Activated CD4-positive, alpha-beta memory T cell treated with anti-CD3 and anti-CD28 coated beads for 36 hours (primary cell): ENCODE measurements around the gene DRC3. TPM values are rescaled to one million over a fixed set of nuclear protein-coding genes. Genes with fewer than 3 reads are reported as not detected.
A peak's percentile ranks its signal among the peaks of the same experiment; 100 is the strongest.

Experiments used
- CTCF ChIA-PET: fragments of 350-600 bp; sonication (Branson Sonifier 250); formaldehyde crosslinking; loops from one replicate; lab custom pipeline; 2021; ENCODE audit warnings: antibody characterized with exemption, inconsistent platforms; lab: Charles Lee
- POLR2A ChIA-PET: fragments of 350-600 bp; sonication (Branson Sonifier 250); formaldehyde crosslinking; loops from one replicate; lab custom pipeline; 2021; ENCODE audit warnings: antibody characterized with exemption; lab: Charles Lee
- DNase-seq: peaks from one replicate; pipeline ENCODE4 v3.0.0-alpha.2; 2020
- H3K27ac Mint-ChIP-seq: one replicate; pipeline ENCODE4 v1.8.0; 2021; ENCODE audit warnings: mixed read lengths
- H3K27me3 Mint-ChIP-seq: one replicate; pipeline ENCODE4 v1.8.0; 2021; ENCODE audit warnings: mixed read lengths
- H3K36me3 Mint-ChIP-seq: one replicate; pipeline ENCODE4 v1.8.0; 2021; ENCODE audit warnings: mixed read lengths
- H3K4me1 Mint-ChIP-seq: one replicate; pipeline ENCODE4 v1.8.0; 2021; ENCODE audit warnings: low read depth, mixed read lengths
- H3K4me3 Mint-ChIP-seq: one replicate; pipeline ENCODE4 v1.8.0; 2021; ENCODE audit warnings: mild to moderate bottlenecking, mixed read lengths
- H3K9me3 Mint-ChIP-seq: one replicate; pipeline ENCODE4 v1.8.0; 2021; ENCODE audit warnings: mixed read lengths
- intact Hi-C: fragments of 100-400 bp; cut with micrococcal nuclease; formaldehyde crosslinking; loops from one replicate; pipeline ENCODE4 v1.15.1; 2023
- total RNA-seq, 2 experiments: library from RNA; stranded (reverse); gene quantifications; one replicate each; pipeline ENCODE4 v1.2.3, GENCODE V29; 2021

Gene DRC3
- total RNA-seq, 2 experiments from 2014 or later: 0.34 to 0.52 TPM

DNA sequence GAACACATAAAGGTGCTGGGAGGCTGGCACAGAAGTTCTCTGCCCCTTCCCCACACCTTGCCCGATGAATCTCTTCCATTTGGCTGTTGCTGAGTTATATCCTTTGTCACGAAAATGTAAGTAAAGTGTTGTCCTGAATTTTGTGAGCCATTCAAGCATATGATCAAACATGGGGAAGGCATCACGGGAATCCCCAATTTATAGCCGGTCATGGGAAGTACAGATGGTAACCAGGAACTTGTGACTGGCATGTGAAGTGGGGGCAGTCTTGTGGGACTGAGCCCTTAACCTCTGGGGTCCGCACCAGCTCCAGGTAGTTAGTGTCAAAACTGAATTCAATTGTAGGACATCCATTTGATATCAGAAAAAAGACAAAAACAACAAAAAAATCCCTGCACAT is 13.7 kb upstream of the DRC3 start:
- H3K4me3 Mint-ChIP-seq: peak overlapping the region; percentile 78
- intact Hi-C loops: loop anchor here (1.0 to 10.0 kb wide), 7 partner anchors 7 to 226 kb away; partner anchors contain the start of genes ALKBH5, DRC3 and TOM1L2
- POLR2A ChIA-PET: interaction anchor here (1.2 to 3.3 kb wide), 7 partner anchors 11 to 123 kb away, joined by 4 to 30 read pairs (median 6); partner anchors contain the start of genes DRC3, SREBF1 and TOM1L2
- no peak for DNase-seq
- peaks cover 8% of the 10 kb centered on the region for H3K36me3 Mint-ChIP-seq
- peak overlapping the region; percentile 99 for H3K27ac Mint-ChIP-seq
- peaks cover 52% of the 10 kb centered on the region for H3K4me1 Mint-ChIP-seq
- no peaks in the 10 kb centered on the region for H3K9me3 Mint-ChIP-seq
- CTCF ChIA-PET: interaction anchor here (1.4 to 2.7 kb wide), 2 partner anchors 14 to 74 kb away, joined by 5 to 8 read pairs; partner anchors contain the start of genes DRC3 and TOM1L2
- no peaks in the 10 kb centered on the region for H3K27me3 Mint-ChIP-seq

DNA sequence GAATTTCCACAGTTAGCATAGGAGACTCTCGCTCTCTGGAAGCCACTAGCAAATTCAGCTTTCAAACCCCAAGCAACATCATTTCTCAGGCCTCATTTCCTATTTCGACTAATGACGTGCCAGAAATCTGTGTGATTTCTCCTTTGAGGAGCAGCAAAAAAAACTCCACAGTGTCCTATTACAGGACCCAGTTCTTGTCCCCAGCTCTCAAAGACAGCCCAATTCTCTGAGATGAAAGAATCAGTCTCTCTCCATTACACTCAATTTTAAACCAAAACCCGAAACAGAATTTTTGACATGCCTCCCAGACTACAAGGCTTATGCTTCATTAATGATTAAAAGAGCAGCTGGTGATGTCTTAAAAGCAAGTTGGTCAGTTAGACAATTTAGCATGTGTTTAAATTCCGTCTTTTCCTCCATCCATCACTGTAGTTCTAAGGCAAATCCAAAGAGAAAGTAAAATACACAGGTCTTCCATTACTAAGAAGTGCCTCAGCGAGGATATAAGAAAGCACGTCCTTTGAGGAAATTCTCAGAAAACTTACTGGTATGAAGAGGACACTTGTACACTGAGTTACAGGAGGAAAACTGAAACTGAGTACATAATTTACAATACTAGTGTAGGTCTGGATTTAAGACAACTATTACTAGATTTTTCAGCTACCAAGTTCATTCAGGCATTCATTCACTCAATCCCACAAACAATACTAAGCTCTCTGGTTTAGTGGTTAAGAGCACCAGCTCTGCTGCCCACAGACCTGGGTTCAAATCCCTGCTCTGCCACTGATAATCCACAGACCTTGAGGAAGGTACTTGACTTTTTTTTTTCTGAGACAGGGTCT is 12.9 kb upstream of the DRC3 start:
- Mint-ChIP-seq H3K9me3 (no peaks in the 10 kb centered on the region), H3K27me3 (no peaks in the 10 kb centered on the region), H3K4me1 (peaks cover 53% of the 10 kb centered on the region), H3K36me3 (peaks cover 8% of the 10 kb centered on the region), H3K4me3 (peak overlapping the region; percentile 78), H3K27ac (peak overlapping the region; percentile 99)
- POLR2A ChIA-PET: interaction anchor here (0.6 to 3.3 kb wide), 9 partner anchors 9 to 263 kb away, joined by 3 to 30 read pairs (median 6); partner anchors contain the start of genes DRC3, SREBF1 and TOM1L2
- DNase-seq: peak; percentile 63
- intact Hi-C loops: loop anchor here (10.0 kb wide), 1 partner anchor 225 kb away; the partner anchor contains the start of gene ALKBH5
- CTCF ChIA-PET: interaction anchor here (0.7 to 2.7 kb wide), 4 partner anchors 11 to 771 kb away, joined by 3 to 8 read pairs (median 4); partner anchors contain the start of genes DRC3 and TOM1L2

DNA sequence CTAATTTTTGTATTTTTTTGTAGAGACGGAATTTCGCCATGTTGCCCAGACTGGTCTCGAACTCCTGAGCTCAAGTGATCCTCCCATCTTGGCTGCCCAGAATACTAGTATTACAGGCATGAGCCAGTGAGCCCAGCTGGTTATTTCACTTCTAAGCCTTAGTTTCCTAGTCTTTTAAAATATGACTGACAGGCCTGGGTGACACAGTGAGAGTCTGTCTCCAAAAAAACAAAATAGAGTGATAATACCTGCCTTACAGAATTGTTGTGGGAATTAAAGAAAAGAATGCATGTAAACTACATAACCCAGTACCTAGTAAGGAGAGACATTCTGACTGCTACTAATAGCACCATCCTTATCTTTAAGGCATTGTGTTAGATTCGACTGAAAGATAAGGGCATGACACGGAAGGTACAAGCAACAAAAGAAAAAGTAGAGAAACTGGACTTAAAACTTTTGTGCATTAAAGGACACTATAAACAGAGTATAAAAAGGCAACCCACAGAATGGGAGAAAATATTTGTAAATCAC is 12.1 kb upstream of the DRC3 start:
- Mint-ChIP-seq H3K27me3 (no peaks in the 10 kb centered on the region), H3K36me3 (peaks cover 5% of the 10 kb centered on the region), H3K4me1 (peaks cover 59% of the 10 kb centered on the region), H3K4me3 (peak overlapping the region; percentile 78), H3K27ac (peak overlapping the region; percentile 99), H3K9me3 (no peaks in the 10 kb centered on the region)
- intact Hi-C loops: no loop called here
- no peak for DNase-seq
- ChIA-PET CTCF (interaction anchor here (1.0 to 2.7 kb wide), 3 partner anchors 10 to 73 kb away, joined by 3 to 8 read pairs (median 5); partner anchors contain the start of genes DRC3 and TOM1L2), POLR2A (interaction anchor here (0.7 to 3.3 kb wide), 8 partner anchors 8 to 124 kb away, joined by 3 to 30 read pairs (median 6); partner anchors contain the start of genes DRC3, SREBF1 and TOM1L2)

DNA sequence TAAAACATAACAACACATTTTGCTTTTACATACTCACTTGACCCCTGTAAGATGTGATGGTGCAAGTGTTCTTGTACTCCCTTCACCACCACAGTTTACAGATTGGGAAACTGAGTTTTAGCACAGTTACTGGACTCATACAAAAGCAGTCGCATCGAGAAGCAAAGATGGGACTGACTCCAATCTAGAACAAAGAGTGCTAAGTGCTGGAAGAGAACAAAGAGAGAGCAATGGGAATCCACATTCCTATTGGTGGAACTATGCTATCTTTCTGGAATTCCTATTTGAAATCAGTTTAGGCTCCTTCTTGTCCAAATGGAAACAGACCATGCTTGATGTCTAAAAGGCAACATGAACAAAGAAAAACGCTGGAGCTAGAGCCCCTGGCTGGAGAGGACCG is 9.6 kb upstream of the DRC3 start:
- Mint-ChIP-seq H3K4me1 (peaks cover 67% of the 10 kb centered on the region), H3K36me3 (no peaks in the 10 kb centered on the region), H3K27ac (no peak overlapping the region), H3K4me3 (no peak overlapping the region), H3K9me3 (no peaks in the 10 kb centered on the region), H3K27me3 (no peaks in the 10 kb centered on the region)
- DNase-seq: no peak
- intact Hi-C loops: no loop called here
- POLR2A ChIA-PET: no interaction called here
- CTCF ChIA-PET: no interaction called here

DNA sequence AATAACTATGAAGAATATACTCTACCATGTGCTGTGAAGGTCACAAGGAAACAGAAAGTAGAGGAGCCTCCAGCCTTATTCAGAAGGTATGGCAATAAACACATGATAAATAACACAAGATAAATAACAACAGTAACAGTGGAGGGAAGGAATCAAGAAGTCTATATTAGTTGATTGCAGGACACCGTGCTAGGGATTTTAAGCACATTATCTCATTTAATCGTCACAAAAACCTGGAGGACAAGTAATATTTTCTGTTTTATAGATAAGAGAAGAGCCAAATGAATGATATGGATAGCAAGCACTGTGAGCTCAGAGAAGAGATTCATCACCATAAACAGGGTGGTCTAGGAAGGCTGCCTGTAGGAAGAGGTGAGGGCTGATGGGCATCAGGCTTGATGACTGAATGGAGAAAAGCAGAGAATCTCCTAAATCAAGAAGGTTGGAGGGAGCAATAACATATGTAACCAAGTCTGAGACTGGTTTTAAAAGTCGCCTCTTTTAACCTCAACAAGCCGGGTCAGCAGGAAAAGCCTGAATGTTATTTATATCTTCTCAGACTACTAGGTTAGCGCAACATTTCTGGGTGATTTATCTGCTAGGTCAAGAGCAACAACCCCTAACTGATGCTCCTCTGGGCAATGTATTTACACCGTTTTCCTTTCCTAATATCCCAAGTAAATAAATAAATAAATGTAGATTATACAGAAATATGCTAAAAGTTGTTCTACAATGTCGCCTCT is 8.8 kb upstream of the DRC3 start:
- Mint-ChIP-seq H3K27me3 (no peaks in the 10 kb centered on the region), H3K4me3 (no peak overlapping the region), H3K4me1 (peaks cover 63% of the 10 kb centered on the region), H3K27ac (no peak overlapping the region), H3K9me3 (no peaks in the 10 kb centered on the region), H3K36me3 (no peaks in the 10 kb centered on the region)
- intact Hi-C loops: no loop called here
- DNase-seq: no peak
- ChIA-PET CTCF (no interaction called here), POLR2A (no interaction called here)

DNA sequence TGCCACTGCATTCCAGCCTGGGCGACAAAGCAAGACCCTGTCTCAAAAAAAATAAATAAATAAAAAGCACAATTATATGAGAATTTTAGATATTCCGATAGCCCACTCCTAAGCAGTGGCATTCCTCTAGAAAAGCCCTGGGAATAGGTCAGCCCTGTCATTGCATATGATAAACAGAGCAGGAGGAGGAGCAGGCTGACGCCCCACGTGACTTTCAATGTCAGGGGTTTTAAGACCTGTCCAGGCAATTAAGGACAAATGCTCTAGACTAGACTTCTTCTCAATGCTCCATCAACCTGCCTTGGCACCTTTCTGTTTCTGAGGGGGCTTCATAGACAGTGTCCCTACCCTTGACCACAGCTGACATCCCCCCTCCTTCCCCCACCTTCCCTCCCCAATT is 8.0 kb upstream of the DRC3 start:
- Mint-ChIP-seq H3K4me3 (no peak overlapping the region), H3K4me1 (peaks cover 61% of the 10 kb centered on the region), H3K36me3 (no peaks in the 10 kb centered on the region), H3K27ac (no peak overlapping the region), H3K9me3 (no peaks in the 10 kb centered on the region), H3K27me3 (no peaks in the 10 kb centered on the region)
- CTCF ChIA-PET: no interaction called here
- no peak for DNase-seq
- intact Hi-C loops: no loop called here
- POLR2A ChIA-PET: no interaction called here

DNA sequence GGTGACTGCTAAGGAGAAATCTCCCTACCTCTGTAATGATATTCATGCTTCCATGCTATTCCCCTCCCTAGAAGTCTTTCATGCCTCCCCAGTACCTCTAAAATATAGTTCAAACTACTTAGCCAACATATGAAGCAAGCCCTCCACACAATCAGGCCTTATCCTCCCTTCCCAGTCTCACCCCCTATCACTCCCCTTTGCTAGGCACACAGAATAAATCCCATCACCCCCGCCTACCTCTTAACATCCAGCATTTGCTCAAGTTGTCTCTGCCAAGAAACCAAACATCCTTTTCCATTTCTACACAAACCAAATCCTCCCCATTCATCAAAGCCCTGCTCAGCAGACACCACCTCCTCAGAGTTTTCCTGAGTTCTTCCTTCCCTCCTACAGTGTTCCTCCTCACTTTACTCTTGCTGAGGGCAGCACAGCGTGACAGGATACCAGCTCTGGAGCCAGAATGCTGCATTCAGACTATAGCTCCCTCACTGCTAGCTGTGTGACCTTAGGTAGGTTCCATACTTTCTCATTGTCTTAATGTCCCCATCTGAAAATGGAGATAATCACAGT is 7.4 kb upstream of the DRC3 start:
- H3K27ac Mint-ChIP-seq: no peak overlapping the region
- CTCF ChIA-PET: no interaction called here
- DNase-seq: no peak

DNA sequence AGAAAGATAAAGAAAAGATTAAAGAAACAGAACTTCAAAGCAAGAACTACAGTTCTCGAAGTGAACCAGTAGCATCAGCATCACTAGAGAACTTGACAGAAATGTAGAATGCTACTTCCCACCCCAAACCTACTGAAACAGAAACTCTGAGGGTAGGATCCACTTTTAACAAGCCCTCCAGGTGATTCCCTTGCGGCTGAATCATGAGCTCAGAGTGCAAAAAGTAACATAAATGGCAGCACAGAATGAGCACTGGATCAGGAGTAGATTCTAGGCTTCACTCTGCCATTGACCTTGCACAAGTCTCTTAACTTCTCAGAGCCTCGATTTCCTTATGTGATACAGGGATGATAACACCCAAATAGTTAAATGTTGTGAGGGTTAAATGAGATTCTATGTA is 6.3 kb upstream of the DRC3 start:
- Mint-ChIP-seq H3K4me1 (peaks cover 60% of the 10 kb centered on the region), H3K36me3 (no peaks in the 10 kb centered on the region), H3K27me3 (no peaks in the 10 kb centered on the region), H3K9me3 (no peaks in the 10 kb centered on the region), H3K27ac (peak overlapping the region; percentile 32), H3K4me3 (no peak overlapping the region)
- peak; percentile 52 for DNase-seq
- intact Hi-C loops: loop anchor here (1.0 kb wide), 1 partner anchor 8 kb away; no protein-coding TSS in a partner anchor
- ChIA-PET POLR2A (interaction anchor here (0.6 to 1.4 kb wide), 2 partner anchors 8 to 130 kb away, joined by 4 to 6 read pairs; no protein-coding TSS in a partner anchor), CTCF (interaction anchor here (0.7 to 0.9 kb wide), 2 partner anchors 8 to 283 kb away, joined by 3 read pairs; no protein-coding TSS in a partner anchor)

More for the DNA sequence above, 7.4 kb upstream of the DRC3 start:
- Mint-ChIP-seq H3K36me3 (no peaks in the 10 kb centered on the region), H3K27me3 (no peaks in the 10 kb centered on the region), H3K4me1 (peaks cover 57% of the 10 kb centered on the region), H3K4me3 (no peak overlapping the region), H3K9me3 (no peaks in the 10 kb centered on the region)
- POLR2A ChIA-PET: interaction anchor here (1.0 to 1.4 kb wide), 2 partner anchors 7 to 111 kb away, joined by 3 to 6 read pairs; no protein-coding TSS in a partner anchor
- intact Hi-C loops: no loop called here

DNA sequence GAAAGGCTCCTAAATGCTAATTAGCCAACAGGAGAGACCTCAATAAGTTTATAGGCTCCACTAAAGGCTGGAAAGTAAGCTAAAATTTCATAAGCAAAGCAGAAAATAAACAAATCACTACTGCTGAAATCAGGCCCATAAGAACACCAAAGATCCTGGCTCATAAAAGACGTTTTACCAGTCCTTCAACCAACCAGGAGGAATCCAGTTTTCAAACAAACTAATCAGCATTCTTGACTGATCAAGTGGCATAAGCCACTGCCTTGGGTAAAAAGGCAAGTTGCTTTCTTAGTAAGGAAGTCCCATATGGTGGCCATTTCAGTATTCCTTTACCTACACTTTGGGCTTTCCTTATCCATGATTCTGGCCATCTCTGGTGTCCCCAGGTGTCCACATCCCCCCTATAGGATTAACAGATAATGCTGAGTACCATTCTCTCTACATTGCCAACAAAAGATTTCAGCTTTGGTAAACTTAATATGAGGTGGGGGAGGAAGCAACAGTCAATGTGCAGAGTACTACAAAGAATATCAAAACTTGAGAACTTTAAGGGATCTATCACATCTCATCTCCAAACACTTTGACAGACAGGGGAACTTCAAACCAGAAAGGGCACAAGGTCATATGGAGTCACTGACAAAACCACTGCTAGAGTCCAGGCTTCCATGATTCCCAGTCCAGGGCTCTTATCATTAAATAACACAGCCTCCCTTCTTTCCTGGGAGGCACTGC is 1.8 kb upstream of the DRC3 start:
- POLR2A ChIA-PET: interaction anchor here (0.6 to 1.1 kb wide), 2 partner anchors 13 kb away, joined by 3 to 5 read pairs; no protein-coding TSS in a partner anchor
- Mint-ChIP-seq H3K9me3 (no peaks in the 10 kb centered on the region), H3K4me1 (peaks cover 50% of the 10 kb centered on the region), H3K4me3 (peak overlapping the region; percentile 61), H3K27me3 (no peaks in the 10 kb centered on the region), H3K36me3 (no peaks in the 10 kb centered on the region), H3K27ac (no peak overlapping the region)
- intact Hi-C loops: loop anchor here (5.0 to 10.0 kb wide), 2 partner anchors 219 to 376 kb away; partner anchors contain the start of gene PEMT
- CTCF ChIA-PET: interaction anchor here (0.9 kb wide), 1 partner anchor 11 kb away, joined by 3 read pairs; no protein-coding TSS in a partner anchor
- no peak for DNase-seq

DNA sequence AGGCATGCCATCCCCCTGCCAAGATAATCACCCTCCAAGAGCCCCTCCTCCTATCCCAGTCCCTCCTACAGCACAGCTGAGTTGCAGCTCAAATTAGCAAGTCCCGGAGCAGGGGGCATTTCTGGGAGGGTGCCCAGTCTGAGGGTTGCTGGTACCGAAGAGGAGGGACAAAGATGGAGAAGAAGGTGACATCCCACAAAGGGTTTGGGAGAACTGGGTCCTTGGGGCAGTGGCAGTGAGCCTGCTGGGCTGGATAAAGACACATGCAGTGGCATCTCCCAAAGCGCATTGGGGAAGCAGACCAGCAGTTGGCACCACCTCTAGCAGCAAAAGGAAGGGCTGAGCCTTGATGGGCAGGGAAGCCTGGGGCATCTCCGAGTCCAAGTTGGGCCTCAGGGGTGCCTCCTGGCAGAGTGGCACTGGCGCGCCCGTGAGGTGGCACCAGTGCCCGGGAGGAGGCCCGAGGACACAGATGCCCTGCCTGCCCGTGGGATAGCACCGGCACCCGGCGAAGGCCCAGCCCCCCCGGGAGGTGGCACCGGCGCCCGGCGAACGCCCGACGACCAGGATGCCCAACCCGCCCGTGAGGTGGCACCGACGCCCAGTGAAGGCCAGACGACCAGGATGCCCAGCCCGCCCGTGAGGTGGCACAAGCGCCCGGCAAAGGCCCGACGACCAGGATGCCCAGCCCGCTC is 1.1 kb upstream of the DRC3 start:
- CTCF ChIA-PET: interaction anchor here (0.9 to 2.4 kb wide), 2 partner anchors 12 to 62 kb away, joined by 6 to 8 read pairs; no protein-coding TSS in a partner anchor
- no peak overlapping the region for H3K27ac Mint-ChIP-seq
- no peaks in the 10 kb centered on the region for H3K27me3 Mint-ChIP-seq
- H3K9me3 Mint-ChIP-seq: no peaks in the 10 kb centered on the region
- no peak for DNase-seq
- H3K4me1 Mint-ChIP-seq: peaks cover 43% of the 10 kb centered on the region
- no peaks in the 10 kb centered on the region for H3K36me3 Mint-ChIP-seq
- POLR2A ChIA-PET: interaction anchor here (0.6 to 2.0 kb wide), 2 partner anchors 12 to 14 kb away, joined by 3 to 30 read pairs; no protein-coding TSS in a partner anchor
- H3K4me3 Mint-ChIP-seq: peak overlapping the region; percentile 61
- intact Hi-C loops: loop anchor here (1.0 to 10.0 kb wide), 5 partner anchors 13 to 377 kb away; partner anchors contain the start of genes ATPAF2, GID4 and PEMT
